A549 (cell line): ENCODE data around the gene CNTNAP2.

Experiments
- BHLHE40 ChIP-seq: IDR thresholded peaks from 2 replicates; pipeline ENCODE4 v1.6.1; 2012; ENCODE audit warnings: low read depth, low read length, inconsistent platforms
- CBX8 ChIP-seq: fragments of 200-600 bp; sonication (generic); IDR thresholded peaks from 2 replicates; pipeline ENCODE4 v1.6.1; 2016
- CEBPB ChIP-seq, 2 experiments: fragments of >200 bp in 1 of 2; sonication (Bioruptor Twin) in 1 of 2; formaldehyde crosslinking in 1 of 2; IDR thresholded peaks; 2 replicates each; pipeline ENCODE4 v1.6.1; 2012 to 2016
- EHMT2 ChIP-seq: fragments of 200-600 bp; sonication (generic); IDR thresholded peaks from 2 replicates; pipeline ENCODE4 v1.6.1; 2016; ENCODE audit warnings: antibody characterized with exemption, low read depth, mild to moderate bottlenecking, moderate library complexity
- EP300 ChIP-seq, 2 experiments: fragments of >200 bp; sonication (Bioruptor Twin); formaldehyde crosslinking; IDR thresholded peaks; 2 replicates in 1 of 2; 3 replicates in 1 of 2; pipeline ENCODE4 v1.6.1; 2016 to 2017
- KDM5A ChIP-seq: fragments of 200-600 bp; sonication (generic); IDR thresholded peaks from 2 replicates; pipeline ENCODE4 v1.6.1; 2016; ENCODE audit warnings: antibody characterized with exemption, mild to moderate bottlenecking
- NFE2L2 ChIP-seq: fragments of 150-350 bp; conservative IDR thresholded peaks from 2 replicates; pipeline ENCODE4 v1.6.1; 2014; ENCODE audit warnings: low read length
- PHF8 ChIP-seq: fragments of 200-600 bp; sonication (generic); IDR thresholded peaks from 2 replicates; pipeline ENCODE4 v1.6.1; 2016; ENCODE audit warnings: low read depth, mild to moderate bottlenecking, antibody characterized with exemption, moderate library complexity, borderline replicate concordance
- POLR2A ChIP-seq: IDR thresholded peaks from 2 replicates; pipeline ENCODE4 v1.6.1; 2012; ENCODE audit warnings: mild to moderate bottlenecking, low read length
- ZFP36 ChIP-seq: fragments of 450-650 bp; IDR thresholded peaks from 2 replicates; pipeline ENCODE4 v1.6.1; 2014; ENCODE audit warnings: borderline replicate concordance; ENCODE audit not compliant: partially characterized antibody
- TF ChIP-seq, protein P1 (sequence below): fragments of 450-650 bp; IDR thresholded peaks from 2 replicates; pipeline ENCODE4 v1.6.1; 2014; ENCODE audit warnings: antibody characterized with exemption
- TF ChIP-seq, protein P2 (sequence below): fragments of >200 bp; sonication (Bioruptor Twin); formaldehyde crosslinking; IDR thresholded peaks from 3 replicates; pipeline ENCODE4 v1.5.1; 2016
- TF ChIP-seq, protein P3 (sequence below): fragments of 150-350 bp; IDR thresholded peaks from 2 replicates; pipeline ENCODE4 v1.6.1; 2014; ENCODE audit warnings: low read depth, mild to moderate bottlenecking, low read length

DNA sequence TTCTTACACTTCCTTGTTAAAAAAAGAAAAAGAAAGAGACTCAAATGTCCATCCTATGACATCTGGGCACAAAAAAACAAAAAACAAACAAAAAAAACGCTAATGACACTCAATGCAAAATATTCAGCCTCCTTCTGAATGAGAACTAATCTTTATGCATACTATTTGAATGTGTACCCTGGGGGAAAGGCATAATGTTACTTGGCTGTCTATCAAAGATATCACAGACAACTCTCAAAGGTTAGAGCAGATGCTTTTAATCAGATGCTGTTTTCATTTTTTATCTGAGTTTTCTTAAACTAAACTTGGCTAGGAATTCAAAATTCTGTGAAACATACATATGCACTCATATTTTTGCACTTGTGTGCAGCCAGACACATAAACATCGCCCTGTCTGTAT lies 745.8 kb downstream of the CNTNAP2 start:
- TF ChIP-seq EP300 (IDR thresholded peaks at IDR 0.05) (no peak), NFE2L2 (no peak), PHF8 (no peak), ZFP36 (no peak), CEBPB (IDR thresholded peaks at IDR 0.05) (no peak), POLR2A (no peak), BHLHE40 (no peak), EHMT2 (no peak), CBX8 (no peak), KDM5A (no peak)
- TF ChIP-seq, protein P1, sequence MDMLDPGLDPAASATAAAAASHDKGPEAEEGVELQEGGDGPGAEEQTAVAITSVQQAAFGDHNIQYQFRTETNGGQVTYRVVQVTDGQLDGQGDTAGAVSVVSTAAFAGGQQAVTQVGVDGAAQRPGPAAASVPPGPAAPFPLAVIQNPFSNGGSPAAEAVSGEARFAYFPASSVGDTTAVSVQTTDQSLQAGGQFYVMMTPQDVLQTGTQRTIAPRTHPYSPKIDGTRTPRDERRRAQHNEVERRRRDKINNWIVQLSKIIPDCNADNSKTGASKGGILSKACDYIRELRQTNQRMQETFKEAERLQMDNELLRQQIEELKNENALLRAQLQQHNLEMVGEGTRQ = no peak
- TF ChIP-seq, protein P2, sequence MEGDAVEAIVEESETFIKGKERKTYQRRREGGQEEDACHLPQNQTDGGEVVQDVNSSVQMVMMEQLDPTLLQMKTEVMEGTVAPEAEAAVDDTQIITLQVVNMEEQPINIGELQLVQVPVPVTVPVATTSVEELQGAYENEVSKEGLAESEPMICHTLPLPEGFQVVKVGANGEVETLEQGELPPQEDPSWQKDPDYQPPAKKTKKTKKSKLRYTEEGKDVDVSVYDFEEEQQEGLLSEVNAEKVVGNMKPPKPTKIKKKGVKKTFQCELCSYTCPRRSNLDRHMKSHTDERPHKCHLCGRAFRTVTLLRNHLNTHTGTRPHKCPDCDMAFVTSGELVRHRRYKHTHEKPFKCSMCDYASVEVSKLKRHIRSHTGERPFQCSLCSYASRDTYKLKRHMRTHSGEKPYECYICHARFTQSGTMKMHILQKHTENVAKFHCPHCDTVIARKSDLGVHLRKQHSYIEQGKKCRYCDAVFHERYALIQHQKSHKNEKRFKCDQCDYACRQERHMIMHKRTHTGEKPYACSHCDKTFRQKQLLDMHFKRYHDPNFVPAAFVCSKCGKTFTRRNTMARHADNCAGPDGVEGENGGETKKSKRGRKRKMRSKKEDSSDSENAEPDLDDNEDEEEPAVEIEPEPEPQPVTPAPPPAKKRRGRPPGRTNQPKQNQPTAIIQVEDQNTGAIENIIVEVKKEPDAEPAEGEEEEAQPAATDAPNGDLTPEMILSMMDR = no peak
- TF ChIP-seq, protein P3, sequence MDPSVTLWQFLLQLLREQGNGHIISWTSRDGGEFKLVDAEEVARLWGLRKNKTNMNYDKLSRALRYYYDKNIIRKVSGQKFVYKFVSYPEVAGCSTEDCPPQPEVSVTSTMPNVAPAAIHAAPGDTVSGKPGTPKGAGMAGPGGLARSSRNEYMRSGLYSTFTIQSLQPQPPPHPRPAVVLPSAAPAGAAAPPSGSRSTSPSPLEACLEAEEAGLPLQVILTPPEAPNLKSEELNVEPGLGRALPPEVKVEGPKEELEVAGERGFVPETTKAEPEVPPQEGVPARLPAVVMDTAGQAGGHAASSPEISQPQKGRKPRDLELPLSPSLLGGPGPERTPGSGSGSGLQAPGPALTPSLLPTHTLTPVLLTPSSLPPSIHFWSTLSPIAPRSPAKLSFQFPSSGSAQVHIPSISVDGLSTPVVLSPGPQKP = no peak
